K562 (cell line): ENCODE measurements around the gene BSDC1. TPM values are rescaled to one million over a fixed set of nuclear protein-coding genes. Genes with fewer than 3 reads are reported as not detected.

Experiments
- ASH1L ChIP-seq: fragments of 450-650 bp; IDR thresholded peaks from 2 replicates; pipeline ENCODE4 v1.6.1; 2018; ENCODE audit warnings: borderline replicate concordance, mild to moderate bottlenecking, low read depth; ENCODE audit not compliant: partially characterized antibody
- BCOR ChIP-seq: fragments of 450-650 bp; IDR thresholded peaks from 2 replicates; pipeline ENCODE4 v1.6.1; 2016
- CBX2 ChIP-seq: fragments of 200-600 bp; sonication (generic); IDR thresholded peaks from one replicate; pipeline ENCODE4 v1.6.1; 2012; ENCODE audit warnings: mild to moderate bottlenecking, low read length, inconsistent platforms; ENCODE audit not compliant: insufficient read depth, poor library complexity, severe bottlenecking
- CBX5 ChIP-seq: IDR thresholded peaks from 2 replicates; pipeline ENCODE4 v1.6.1; 2014; ENCODE audit warnings: low read depth, borderline replicate concordance
- HDAC8 ChIP-seq: fragments of 450-650 bp; IDR thresholded peaks from 2 replicates; pipeline ENCODE4 v1.6.1; 2016; ENCODE audit warnings: mild to moderate bottlenecking, missing genetic modification characterization, moderate library complexity, missing compliant biosample characterization
- HIVEP1 ChIP-seq: fragments of 250-450 bp; sonication (Bioruptor Pico); IDR thresholded peaks from 2 replicates; pipeline ENCODE4 v1.4.0; 2020; ENCODE audit warnings: mild to moderate bottlenecking
- HNRNPUL1 ChIP-seq: fragments of 200-400 bp; formaldehyde crosslinking; IDR thresholded peaks from 2 replicates; pipeline ENCODE4 v1.6.1; 2017; ENCODE audit warnings: low read length
- MAZ ChIP-seq, 2 experiments: fragments of 450-650 bp in 1 of 2; sonication (generic) in 1 of 2; formaldehyde crosslinking; IDR thresholded peaks in 1 of 2; conservative IDR thresholded peaks in 1 of 2; 2 replicates each; pipeline versions ENCODE4 v1.4.0 to v1.5.0; 2020; ENCODE audit warnings: mild to moderate bottlenecking in 1 of 2, missing genetic modification reagents in 1 of 2
- MCM7 ChIP-seq, 2 experiments: fragments of 450-650 bp; IDR thresholded peaks; 2 replicates each; pipeline ENCODE4 v1.6.1; 2016 to 2018
- MYBL2 ChIP-seq, 2 experiments: fragments of 450-650 bp in 1 of 2; sonication (generic) in 1 of 2; formaldehyde crosslinking in 1 of 2; IDR thresholded peaks; 2 replicates each; pipeline versions ENCODE4 v1.6.1 to v1.8.1; 2017 to 2022; ENCODE audit warnings: borderline replicate concordance in 1 of 2, inconsistent platforms in 1 of 2, low read depth in 1 of 2, mild to moderate bottlenecking in 1 of 2, missing genetic modification reagents in 1 of 2, moderate library complexity in 1 of 2
- MYNN ChIP-seq, 2 experiments: sonication (generic); formaldehyde crosslinking in 1 of 2; IDR thresholded peaks; 2 replicates each; pipeline versions ENCODE4 v1.5.0 to v1.6.1; 2016 to 2020; ENCODE audit warnings: antibody characterized with exemption in 1 of 2, missing genetic modification reagents in 1 of 2
- NUFIP1 ChIP-seq: fragments of 450-650 bp; IDR thresholded peaks from 2 replicates; pipeline ENCODE4 v1.6.1; 2018; ENCODE audit not compliant: partially characterized antibody
- PHB2 ChIP-seq: fragments of 450-650 bp; IDR thresholded peaks from 2 replicates; pipeline ENCODE4 v1.6.1; 2017; ENCODE audit warnings: low read depth
- PHF20 ChIP-seq: fragments of 450-650 bp; IDR thresholded peaks from 2 replicates; pipeline ENCODE4 v1.6.1; 2018; ENCODE audit not compliant: partially characterized antibody
- RB1 ChIP-seq: fragments of 450-650 bp; IDR thresholded peaks from 2 replicates; pipeline ENCODE4 v1.6.1; 2017; ENCODE audit warnings: low read depth, mild to moderate bottlenecking
- RBBP5 ChIP-seq: fragments of 200-600 bp; sonication (generic); IDR thresholded peaks from 2 replicates; pipeline ENCODE4 v1.6.1; 2012; ENCODE audit warnings: borderline replicate concordance, mild to moderate bottlenecking, low read length, control low read depth, inconsistent platforms; ENCODE audit not compliant: insufficient read depth, poor library complexity, severe bottlenecking
- SAP30 ChIP-seq: fragments of 200-600 bp; sonication (generic); IDR thresholded peaks from 2 replicates; pipeline ENCODE4 v1.6.1; 2012; ENCODE audit warnings: borderline replicate concordance, low read depth, mild to moderate bottlenecking, moderate library complexity, low read length, control low read depth, inconsistent platforms; ENCODE audit not compliant: insufficient read depth, poor library complexity, severe bottlenecking
- SUPT5H ChIP-seq: fragments of 450-650 bp; IDR thresholded peaks from 2 replicates; pipeline ENCODE4 v1.6.1; 2016
- TCF7L2 ChIP-seq: fragments of 150-350 bp; IDR thresholded peaks from 2 replicates; pipeline ENCODE4 v1.6.1; 2016; ENCODE audit warnings: low read depth, mild to moderate bottlenecking, low read length, moderate library complexity
- ZC3H8 ChIP-seq: fragments of 450-650 bp; IDR thresholded peaks from 2 replicates; pipeline ENCODE4 v1.6.1; 2017
- ZFP36 ChIP-seq: fragments of 150-350 bp; IDR thresholded peaks from 2 replicates; pipeline ENCODE4 v1.6.1; 2018; ENCODE audit warnings: low read length, low read depth; ENCODE audit not compliant: partially characterized antibody
- ZNF239 ChIP-seq: fragments of 250-450 bp; sonication (Bioruptor Pico); IDR thresholded peaks from 2 replicates; pipeline ENCODE4 v1.4.0; 2020; ENCODE audit warnings: mild to moderate bottlenecking
- ZNF282 ChIP-seq: sonication (generic); formaldehyde crosslinking; IDR thresholded peaks from 2 replicates; pipeline ENCODE4 v1.8.1; 2023; ENCODE audit warnings: missing genetic modification reagents
- ZNF639 ChIP-seq, 2 experiments: fragments of 200-800 bp in 1 of 2; sonication (Bioruptor generic) in 1 of 2; sonication (generic) in 1 of 2; formaldehyde crosslinking in 1 of 2; IDR thresholded peaks in 1 of 2; conservative IDR thresholded peaks in 1 of 2; 2 replicates each; pipeline versions ENCODE4 v1.5.0 to v1.6.1; 2016 to 2020; ENCODE audit warnings: missing compliant biosample characterization in 1 of 2, missing genetic modification characterization in 1 of 2, missing genetic modification reagents in 1 of 2
- ZNF77 ChIP-seq: fragments of 250-450 bp; sonication (Bioruptor Pico); IDR thresholded peaks from 2 replicates; pipeline ENCODE4 v1.5.0; 2020
- ZSCAN32 ChIP-seq: fragments of 450-650 bp; formaldehyde crosslinking; IDR thresholded peaks from 2 replicates; pipeline ENCODE4 v1.4.0; 2020; ENCODE audit warnings: mild to moderate bottlenecking, moderate library complexity
- polyA plus RNA-seq, 8 experiments: library from polyadenylated mRNA; depleted of rRNA in 4 of 8; stranded (reverse) in 5 of 8; unstranded in 3 of 8; fragments of >200 nt; fragmentation: Nextera tagmentation in 2 of 8; fragmentation: Illumina TruSeq in 1 of 8; extraction: Ambion mirVana in 2 of 8; extraction: Trizol in 1 of 8; gene quantifications; 2 replicates each; pipeline versions ENCODE4 v1.2.1 to v1.2.3, GENCODE V29; 2011 to 2014; ENCODE audit warnings: inconsistent platforms in 1 of 8, missing spikeins in 1 of 8
- total RNA-seq, 7 experiments: library from RNA; depleted of rRNA in 6 of 7; stranded (reverse); fragments of >200 nt in 6 of 7; fragmentation: Illumina TruSeq in 2 of 7; extraction: Trizol in 2 of 7; gene quantifications; 2 replicates each; pipeline versions ENCODE4 v1.2.1 to v1.2.3, GENCODE V29; 2011 to 2021; ENCODE audit warnings: low replicate concordance in 1 of 7

BSDC1 gene
- total and polyA plus RNA-seq, 9 of the 15 experiments (the other 6 are each of a cell fraction or from before 2014, with no cell fraction given), result 10.2 to 96.8 (median 73.1) TPM

- peak; percentile 79 for TF ChIP-seq SAP30
- TF ChIP-seq HNRNPUL1, result no peak
- no peak for TF ChIP-seq HDAC8
- 0 out of 2 replicates have a peak, but pooled peaks have one; percentile 34 for TF ChIP-seq ZSCAN32 (CRISPR knock-in tag)
- TF ChIP-seq TCF7L2, result peak; percentile 49; the same call in 1 of the 2 replicates
- TF ChIP-seq MCM7 (IDR thresholded peaks at IDR 0.05), result no peak
- TF ChIP-seq SUPT5H, result peak; percentile 97
- no peak for TF ChIP-seq ZNF239 (CRISPR knock-in tag)
- TF ChIP-seq ZFP36, result peak; percentile 50
- peak; percentile 99 for TF ChIP-seq CBX5
- TF ChIP-seq NUFIP1, result peak; percentile 16
- TF ChIP-seq ASH1L, result no peak
- TF ChIP-seq BCOR, result peak; percentile 48
- TF ChIP-seq CBX2, result no peak
- no peak for TF ChIP-seq ZNF282
- no peak for TF ChIP-seq PHB2
- peak; percentile 78 for TF ChIP-seq RB1
- peak in 1 of 2 experiments; percentile 86; a peak in 2 of 4 replicates for TF ChIP-seq ZNF639 (CRISPR knock-in tag; conservative IDR thresholded peaks at IDR 0.05 in 1 of 2, IDR thresholded peaks at IDR 0.05 in 1 of 2)
- no peak for TF ChIP-seq ZC3H8
- no peak for TF ChIP-seq ZNF77 (CRISPR knock-in tag)
- TF ChIP-seq HIVEP1, result no peak
- TF ChIP-seq MYNN (IDR thresholded peaks at IDR 0.05), result peak; percentile 82; the same call in 1 of the 2 replicates
- TF ChIP-seq MYNN (CRISPR knock-in tag; IDR thresholded peaks at IDR 0.05), result no peak
- no peak for TF ChIP-seq MYBL2 (IDR thresholded peaks at IDR 0.05; ENCODE audit: low read depth)
- no peak for TF ChIP-seq MYBL2 (CRISPR knock-in tag; IDR thresholded peaks at IDR 0.05; ENCODE audit: borderline replicate concordance)
- TF ChIP-seq PHF20, result peak; percentile 89
- TF ChIP-seq MAZ (CRISPR knock-in tag; conservative IDR thresholded peaks at IDR 0.05 in 1 of 2, IDR thresholded peaks at IDR 0.05 in 1 of 2), result peak; percentile 75 to 93
- peak; percentile 75 for TF ChIP-seq RBBP5
These were observed at the start of gene BSDC1 (continued) for GRCh38 chr1:32394141-32394889.
